Ectodermal cell (in vitro differentiated cells): ENCODE measurements around the gene LUZP2.
"Not testable (repeated sequence)": the region's sequence is repeated elsewhere in the genome, so short reads cannot be mapped to it uniquely, and the experiment has no call there.

Source experiments
- H3K27ac ChIP-seq: 2 replicates; pipeline ENCODE4 v1.7.0; 2013; ENCODE audit warnings: mild to moderate bottlenecking, low read depth, low read length; ENCODE audit not compliant: insufficient read depth, poor library complexity, severe bottlenecking
- H3K27me3 ChIP-seq: 2 replicates; pipeline ENCODE4 v1.7.0; 2013; ENCODE audit warnings: mild to moderate bottlenecking, low read length; ENCODE audit not compliant: insufficient read depth, control insufficient read depth, poor library complexity, severe bottlenecking
- H3K36me3 ChIP-seq: one replicate; pipeline ENCODE4 v1.7.0; 2013; ENCODE audit warnings: low read length; ENCODE audit not compliant: control insufficient read depth, insufficient read depth
- H3K4me1 ChIP-seq: one replicate; pipeline ENCODE4 v1.7.0; 2013; ENCODE audit warnings: low read length; ENCODE audit not compliant: control insufficient read depth, insufficient read depth
- H3K4me3 ChIP-seq: 2 replicates; pipeline ENCODE4 v1.7.0; 2013; ENCODE audit warnings: low read depth, low read length, control low read depth; ENCODE audit not compliant: insufficient read depth
- H3K9me3 ChIP-seq: 2 replicates; pipeline ENCODE4 v1.7.0; 2013; ENCODE audit warnings: mild to moderate bottlenecking, low read length, moderate library complexity; ENCODE audit not compliant: control insufficient read depth
- WGBS, 2 experiments: methylation state at CpG; one replicate each; pipeline ENCODE4 v1.1.7; 2013; ENCODE audit warnings: missing lambda C conversion rate in 2 of 2; 5-methylcytosine and 5-hydroxymethylcytosine counted together

LUZP2 gene

GRCh38 chr11:24999929-25000328 lies 503.1 kb downstream of the LUZP2 start:
- not testable (repeated sequence) for H3K27me3 ChIP-seq

GRCh38 chr11:25037431-25037830 lies 540.6 kb downstream of the LUZP2 start:
- 62 to 100% methylated on average over 1 of the region's 1 CpG for WGBS, 2 experiments
- H3K27me3 ChIP-seq, result no peaks in the 10 kb centered on the region
- no peak overlapping the region for H3K4me3 ChIP-seq
- H3K4me1 ChIP-seq, result no peaks in the 10 kb centered on the region
- H3K36me3 ChIP-seq, result no peaks in the 10 kb centered on the region
- H3K27ac ChIP-seq, result no peak overlapping the region
- no peaks in the 10 kb centered on the region for H3K9me3 ChIP-seq

More at GRCh38 chr11:24999929-25000328, 503.1 kb downstream of the LUZP2 start:
- not testable (repeated sequence) for H3K4me1 ChIP-seq, H3K36me3 ChIP-seq, H3K27ac ChIP-seq, H3K4me3 ChIP-seq, H3K9me3 ChIP-seq
- 87 to 91% methylated on average over 5 of the region's 5 CpGs for WGBS, 2 experiments

- H3K36me3 ChIP-seq, result no peaks in the 10 kb centered on the region
- H3K9me3 ChIP-seq, result no peaks in the 10 kb centered on the region
- no peaks in the 10 kb centered on the region for H3K27me3 ChIP-seq
- H3K27ac ChIP-seq, result no peak overlapping the region
- H3K4me3 ChIP-seq, result no peak overlapping the region
- H3K4me1 ChIP-seq, result no peaks in the 10 kb centered on the region
Observed at GRCh38 chr11:25038131-25038530, 541.3 kb downstream of the LUZP2 start.

GRCh38 chr11:25039165-25039564 lies 542.3 kb downstream of the LUZP2 start:
- no peaks in the 10 kb centered on the region for H3K4me1 ChIP-seq
- 93 to 96% methylated on average over 2 of the region's 2 CpGs for WGBS, 2 experiments
- H3K9me3 ChIP-seq, result no peaks in the 10 kb centered on the region
- no peak overlapping the region for H3K4me3 ChIP-seq
- H3K36me3 ChIP-seq, result no peaks in the 10 kb centered on the region
- H3K27ac ChIP-seq, result no peak overlapping the region
- H3K27me3 ChIP-seq, result no peaks in the 10 kb centered on the region

GRCh38 chr11:25048632-25049031 lies 551.8 kb downstream of the LUZP2 start:
- no peaks in the 10 kb centered on the region for H3K27me3 ChIP-seq
- no peaks in the 10 kb centered on the region for H3K4me1 ChIP-seq
- 100% methylated on average over 1 of the region's 1 CpG for WGBS, 2 experiments
- no peak overlapping the region for H3K4me3 ChIP-seq
- no peaks in the 10 kb centered on the region for H3K36me3 ChIP-seq
- no peak overlapping the region for H3K27ac ChIP-seq
- H3K9me3 ChIP-seq, result no peaks in the 10 kb centered on the region

GRCh38 chr11:25052844-25053243 lies 556.0 kb downstream of the LUZP2 start:
- Histone ChIP-seq H3K27me3 (no peaks in the 10 kb centered on the region), H3K36me3 (no peaks in the 10 kb centered on the region), H3K4me1 (no peaks in the 10 kb centered on the region), H3K4me3 (no peak overlapping the region), H3K9me3 (no peaks in the 10 kb centered on the region), H3K27ac (no peak overlapping the region)

- Histone ChIP-seq H3K9me3 (no peaks in the 10 kb centered on the region), H3K4me3 (no peak overlapping the region), H3K36me3 (no peaks in the 10 kb centered on the region), H3K4me1 (no peaks in the 10 kb centered on the region), H3K27ac (no peak overlapping the region), H3K27me3 (no peaks in the 10 kb centered on the region)
Observed at GRCh38 chr11:25057861-25058260, 561.0 kb downstream of the LUZP2 start.

- no peaks in the 10 kb centered on the region for H3K4me1 ChIP-seq
- no peaks in the 10 kb centered on the region for H3K27me3 ChIP-seq
- 84 to 90% methylated on average over 1 of the region's 1 CpG for WGBS, 2 experiments
- H3K27ac ChIP-seq, result no peak overlapping the region
- H3K36me3 ChIP-seq, result no peaks in the 10 kb centered on the region
- no peaks in the 10 kb centered on the region for H3K9me3 ChIP-seq
- H3K4me3 ChIP-seq, result no peak overlapping the region
Observed at GRCh38 chr11:25065746-25066145, 568.9 kb downstream of the LUZP2 start.

- Histone ChIP-seq H3K4me3 (no peak overlapping the region), H3K27me3 (no peaks in the 10 kb centered on the region), H3K4me1 (no peaks in the 10 kb centered on the region), H3K36me3 (no peaks in the 10 kb centered on the region), H3K9me3 (no peaks in the 10 kb centered on the region), H3K27ac (no peak overlapping the region)
- WGBS, 2 experiments, result 85% methylated on average over 2 of the region's 2 CpGs
Observed at GRCh38 chr11:25066706-25067105, 569.9 kb downstream of the LUZP2 start.

GRCh38 chr11:25068451-25068850 lies 571.6 kb downstream of the LUZP2 start:
- Histone ChIP-seq H3K4me3 (no peak overlapping the region), H3K36me3 (no peaks in the 10 kb centered on the region), H3K27me3 (no peaks in the 10 kb centered on the region), H3K9me3 (no peaks in the 10 kb centered on the region), H3K4me1 (no peaks in the 10 kb centered on the region), H3K27ac (no peak overlapping the region)
- 97 to 98% methylated on average over 4 of the region's 4 CpGs for WGBS, 2 experiments

GRCh38 chr11:25094085-25094802 lies 597.4 kb downstream of the LUZP2 start:
- H3K27ac ChIP-seq, result no peak overlapping the region
- WGBS, 2 experiments, result 91 to 95% methylated on average over 5 to 6 of the region's 6 CpGs

More at GRCh38 chr11:25094085-25094802, 597.4 kb downstream of the LUZP2 start:
- no peaks in the 10 kb centered on the region for H3K36me3 ChIP-seq
- H3K4me3 ChIP-seq, result no peak overlapping the region
- H3K9me3 ChIP-seq, result no peaks in the 10 kb centered on the region
- H3K4me1 ChIP-seq, result no peaks in the 10 kb centered on the region
- no peaks in the 10 kb centered on the region for H3K27me3 ChIP-seq
